Hepatocyte (in vitro differentiated cells): ENCODE measurements around the gene OR52B6. TPM values are rescaled to one million over a fixed set of nuclear protein-coding genes. Genes with fewer than 3 reads are reported as not detected.
"Not testable (repeated sequence)": the region's sequence is repeated elsewhere in the genome, so short reads cannot be mapped to it uniquely, and the experiment has no call there.

Experiments used
- DNase-seq: peaks from one replicate; pipeline ENCODE4 v3.0.0-alpha.2; 2016; ENCODE audit warnings: low spot score
- H2AFZ ChIP-seq: fragments of 200-600 bp; sonication (generic); 2 replicates; pipeline ENCODE4 v1.6.0; 2016; ENCODE audit warnings: antibody characterized with exemption, mild to moderate bottlenecking
- H3K27ac ChIP-seq: fragments of 200-600 bp; sonication (generic); 2 replicates; pipeline ENCODE4 v1.5.1; 2016; ENCODE audit warnings: mild to moderate bottlenecking
- H3K27me3 ChIP-seq: fragments of 200-600 bp; sonication (generic); 2 replicates; pipeline ENCODE4 v1.6.1; 2016
- H3K36me3 ChIP-seq: fragments of 200-600 bp; sonication (generic); replicated peaks from 2 replicates; pipeline ENCODE4 v1.5.1; 2016; ENCODE audit warnings: low read depth; ENCODE audit not compliant: insufficient read depth
- H3K4me1 ChIP-seq: fragments of 200-600 bp; sonication (generic); 2 replicates; pipeline ENCODE4 v1.5.1; 2016; ENCODE audit warnings: mild to moderate bottlenecking, moderate library complexity; ENCODE audit not compliant: insufficient read depth
- H3K4me2 ChIP-seq: fragments of 200-600 bp; sonication (generic); 2 replicates; pipeline ENCODE4 v1.6.0; 2016
- H3K4me3 ChIP-seq: fragments of 200-600 bp; sonication (generic); 2 replicates; pipeline ENCODE4 v1.5.1; 2016; ENCODE audit warnings: mild to moderate bottlenecking
- H3K79me2 ChIP-seq: fragments of 200-600 bp; sonication (generic); 2 replicates; pipeline ENCODE4 v1.6.0; 2017; ENCODE audit warnings: mild to moderate bottlenecking
- H3K9me2 ChIP-seq: fragments of 200-600 bp; sonication (generic); replicated peaks from 2 replicates; pipeline ENCODE4 v1.6.0; 2017; ENCODE audit warnings: mild to moderate bottlenecking; ENCODE audit not compliant: insufficient read depth
- H3K9me3 ChIP-seq: fragments of 200-600 bp; sonication (generic); 2 replicates; pipeline ENCODE4 v1.5.1; 2016; ENCODE audit warnings: low read depth, mild to moderate bottlenecking
- H4K20me1 ChIP-seq: fragments of 200-600 bp; sonication (generic); 2 replicates; pipeline ENCODE4 v1.6.0; 2016; ENCODE audit warnings: mild to moderate bottlenecking; ENCODE audit not compliant: insufficient read depth, poor library complexity, severe bottlenecking
- EZH2 ChIP-seq: fragments of 200-600 bp; sonication (generic); IDR thresholded peaks from 2 replicates; pipeline ENCODE4 v1.6.1; 2016; ENCODE audit warnings: antibody characterized with exemption, mild to moderate bottlenecking, borderline replicate concordance
- EZH2phosphoT487 ChIP-seq: fragments of 200-600 bp; sonication (generic); IDR thresholded peaks from one replicate; pipeline ENCODE4 v1.6.1; 2018; ENCODE audit warnings: antibody characterized with exemption, mild to moderate bottlenecking, low read depth, moderate library complexity; ENCODE audit not compliant: unreplicated experiment, severe bottlenecking
- WGBS: methylation state at CpG from one replicate; pipeline ENCODE4 v1.1.6; 2016; ENCODE audit warnings: low lambda C conversion rate; ENCODE audit errors: missing lambda C conversion rate; 5-methylcytosine and 5-hydroxymethylcytosine counted together
- polyA plus RNA-seq: library from polyadenylated mRNA; unstranded; fragments of >200 nt; fragmentation: Nextera tagmentation; extraction: Ambion mirVana; gene quantifications from 2 replicates; pipeline ENCODE4 v1.2.1, GENCODE V29; 2016
- total RNA-seq: library from RNA; depleted of rRNA; stranded (reverse); fragments of >200 nt; gene quantifications from 2 replicates; pipeline ENCODE4 v1.2.3, GENCODE V29; 2014
- TF ChIP-seq, protein P1 (sequence below): fragments of 200-600 bp; sonication (generic); IDR thresholded peaks from 2 replicates; pipeline ENCODE4 v1.5.1; 2016; ENCODE audit warnings: antibody characterized with exemption, mild to moderate bottlenecking; ENCODE audit not compliant: poor library complexity

The OR52B6 gene
- total and polyA plus RNA-seq, 2 experiments from 2014 or later = not detected

DNA sequence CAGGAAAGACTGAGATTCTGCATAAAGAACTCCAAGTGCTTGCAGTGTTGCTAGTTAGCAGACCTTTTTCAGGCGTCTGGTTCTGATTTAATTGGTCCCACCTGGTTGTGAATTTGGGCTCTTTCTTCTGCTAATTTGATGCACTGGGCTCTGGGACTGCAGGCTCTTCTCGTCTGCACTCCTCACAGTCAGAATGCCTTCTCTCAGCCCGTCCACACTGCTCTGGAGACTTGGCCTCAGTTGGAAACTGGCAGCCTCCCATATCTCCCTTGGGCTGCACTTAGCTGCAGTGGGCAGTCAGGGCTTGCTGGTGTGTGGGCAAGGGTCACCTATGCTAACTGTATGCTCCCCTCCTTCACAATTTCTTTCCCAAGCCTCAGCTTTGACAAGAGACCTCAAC, 17.3 kb downstream of the OR52B6 start:
- no peaks in the 10 kb centered on the region for H3K36me3 ChIP-seq
- peaks cover 5% of the 10 kb centered on the region for H3K79me2 ChIP-seq
- no peaks in the 10 kb centered on the region for H3K9me2 ChIP-seq
- no peaks in the 10 kb centered on the region for H3K4me1 ChIP-seq
- H3K4me2 ChIP-seq = peak overlapping the region; percentile 83
- TF ChIP-seq EZH2 = no peak
- TF ChIP-seq, protein P1, sequence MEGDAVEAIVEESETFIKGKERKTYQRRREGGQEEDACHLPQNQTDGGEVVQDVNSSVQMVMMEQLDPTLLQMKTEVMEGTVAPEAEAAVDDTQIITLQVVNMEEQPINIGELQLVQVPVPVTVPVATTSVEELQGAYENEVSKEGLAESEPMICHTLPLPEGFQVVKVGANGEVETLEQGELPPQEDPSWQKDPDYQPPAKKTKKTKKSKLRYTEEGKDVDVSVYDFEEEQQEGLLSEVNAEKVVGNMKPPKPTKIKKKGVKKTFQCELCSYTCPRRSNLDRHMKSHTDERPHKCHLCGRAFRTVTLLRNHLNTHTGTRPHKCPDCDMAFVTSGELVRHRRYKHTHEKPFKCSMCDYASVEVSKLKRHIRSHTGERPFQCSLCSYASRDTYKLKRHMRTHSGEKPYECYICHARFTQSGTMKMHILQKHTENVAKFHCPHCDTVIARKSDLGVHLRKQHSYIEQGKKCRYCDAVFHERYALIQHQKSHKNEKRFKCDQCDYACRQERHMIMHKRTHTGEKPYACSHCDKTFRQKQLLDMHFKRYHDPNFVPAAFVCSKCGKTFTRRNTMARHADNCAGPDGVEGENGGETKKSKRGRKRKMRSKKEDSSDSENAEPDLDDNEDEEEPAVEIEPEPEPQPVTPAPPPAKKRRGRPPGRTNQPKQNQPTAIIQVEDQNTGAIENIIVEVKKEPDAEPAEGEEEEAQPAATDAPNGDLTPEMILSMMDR = no peak
- TF ChIP-seq EZH2phosphoT487 = no peak
- H3K9me3 ChIP-seq = no peaks in the 10 kb centered on the region
- 58% methylated on average over 3 of the region's 3 CpGs for WGBS
- no peak overlapping the region for H3K4me3 ChIP-seq
- H3K27ac ChIP-seq = no peak overlapping the region
- no peaks in the 10 kb centered on the region for H4K20me1 ChIP-seq
- no peak overlapping the region for H2AFZ ChIP-seq
- DNase-seq = no peak
- H3K27me3 ChIP-seq = no peaks in the 10 kb centered on the region

DNA sequence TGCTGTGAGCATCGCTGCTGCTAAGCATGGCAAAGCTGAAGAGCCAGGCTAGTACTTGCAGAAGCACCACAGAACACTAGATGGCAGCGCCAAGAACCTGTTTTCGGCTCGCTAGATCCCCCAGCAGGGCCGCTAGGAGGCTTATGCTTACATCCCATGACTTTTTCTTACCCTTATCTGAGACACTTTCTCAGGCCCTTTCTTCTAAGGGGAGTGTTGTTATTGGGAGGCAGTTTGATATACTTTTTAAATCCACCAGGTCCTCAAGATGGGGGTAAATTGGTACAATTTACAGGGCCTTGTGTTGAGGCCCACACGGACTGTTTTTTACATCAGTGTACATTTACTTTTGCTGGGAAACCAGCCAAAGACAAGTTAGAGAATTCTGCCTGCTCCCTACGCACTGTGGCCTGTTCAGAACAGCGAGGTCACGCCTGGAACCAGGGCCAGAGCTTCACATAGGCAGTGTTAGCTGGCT, 19.7 kb downstream of the OR52B6 start:
- H3K9me2 ChIP-seq = no peaks in the 10 kb centered on the region
- H3K27me3 ChIP-seq = no peaks in the 10 kb centered on the region
- no peaks in the 10 kb centered on the region for H4K20me1 ChIP-seq
- no peak overlapping the region for H3K4me3 ChIP-seq
- H3K27ac ChIP-seq = peak overlapping the region; percentile 70
- H3K79me2 ChIP-seq = peaks cover 5% of the 10 kb centered on the region
- 38% methylated on average over 9 of the region's 9 CpGs for WGBS
- no peaks in the 10 kb centered on the region for H3K9me3 ChIP-seq
- peak overlapping the region; percentile 68 for H2AFZ ChIP-seq
- H3K36me3 ChIP-seq = no peaks in the 10 kb centered on the region
- peak; percentile 89 for DNase-seq
- peak overlapping the region; percentile 48 for H3K4me2 ChIP-seq
- TF ChIP-seq, protein P1 = peak; percentile 80
- no peak for TF ChIP-seq EZH2
- H3K4me1 ChIP-seq = no peaks in the 10 kb centered on the region

DNA sequence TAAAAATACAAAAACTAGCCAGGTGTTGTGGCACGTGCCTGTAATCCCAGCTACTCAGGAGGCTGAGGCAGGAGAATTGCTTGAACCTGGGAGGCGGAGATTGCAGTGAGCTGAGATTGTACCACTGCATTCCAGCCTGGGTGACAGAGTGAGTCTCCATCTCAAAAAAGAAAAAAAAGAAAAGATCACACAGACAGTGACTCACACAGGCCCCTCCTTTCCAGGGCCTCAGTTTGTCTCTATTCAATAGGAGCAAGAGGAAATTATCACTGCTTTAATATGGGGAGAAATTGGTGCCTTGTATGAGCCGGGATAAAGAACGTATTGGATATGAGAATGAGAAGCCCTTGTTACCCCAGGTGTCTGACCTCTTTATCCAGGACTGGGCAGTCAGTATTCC, 22.1 kb downstream of the OR52B6 start:
- DNase-seq, H3K9me3 ChIP-seq, H3K36me3 ChIP-seq, H3K27ac ChIP-seq, H3K4me1 ChIP-seq, H3K79me2 ChIP-seq, H2AFZ ChIP-seq, H3K27me3 ChIP-seq, H3K4me2 ChIP-seq, H3K9me2 ChIP-seq, H3K4me3 ChIP-seq, H4K20me1 ChIP-seq: not testable (repeated sequence)
- WGBS = 86% methylated on average over 4 of the region's 4 CpGs

DNA sequence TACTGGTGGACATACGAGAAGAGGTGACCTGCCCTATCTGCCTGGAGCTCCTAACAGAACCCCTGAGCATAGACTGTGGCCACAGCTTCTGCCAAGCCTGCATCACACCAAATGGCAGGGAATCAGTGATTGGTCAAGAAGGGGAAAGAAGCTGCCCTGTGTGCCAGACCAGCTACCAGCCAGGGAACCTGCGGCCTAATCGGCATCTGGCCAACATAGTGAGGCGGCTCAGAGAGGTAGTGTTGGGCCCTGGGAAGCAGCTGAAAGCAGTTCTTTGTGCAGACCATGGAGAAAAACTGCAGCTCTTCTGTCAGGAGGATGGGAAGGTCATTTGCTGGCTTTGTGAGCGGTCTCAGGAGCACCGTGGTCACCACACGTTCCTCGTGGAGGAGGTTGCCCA, 22.6 kb downstream of the OR52B6 start:
- no peaks in the 10 kb centered on the region for H3K27me3 ChIP-seq
- 91% methylated on average over 8 of the region's 8 CpGs for WGBS
- TF ChIP-seq, protein P1 = no peak
- no peak for TF ChIP-seq EZH2phosphoT487
- no peak for TF ChIP-seq EZH2
- H3K4me1 ChIP-seq = no peaks in the 10 kb centered on the region
- no peak overlapping the region for H3K4me2 ChIP-seq
- H3K27ac ChIP-seq = no peak overlapping the region
- no peaks in the 10 kb centered on the region for H3K9me2 ChIP-seq
- no peaks in the 10 kb centered on the region for H3K36me3 ChIP-seq
- no peak for DNase-seq
- H3K9me3 ChIP-seq = no peaks in the 10 kb centered on the region
- H2AFZ ChIP-seq = no peak overlapping the region
- peaks cover 5% of the 10 kb centered on the region for H3K79me2 ChIP-seq
- no peak overlapping the region for H3K4me3 ChIP-seq
- H4K20me1 ChIP-seq = no peaks in the 10 kb centered on the region
